Stimulated activated CD4-positive, alpha-beta T cell treated with anti-CD3 and anti-CD28 coated beads, Interleukin-1b, Interleukin-23, amount 100 ng/mL, for 1 hour (primary cell): Measurements from ENCODE around the gene CACNA1C.
"Not testable (repeated sequence)": the region's sequence is repeated elsewhere in the genome, so short reads cannot be mapped to it uniquely, and the experiment has no call there.

ENCODE experiments used
- DNase-seq, 2 donors: peaks; one replicate each; pipeline ENCODE4 v3.0.0-alpha.2; 2020; ENCODE audit warnings: low read depth in 2 of 2

The CACNA1C gene

GRCh38 chr12:2690348-2691005 lies 637.7 kb downstream of the CACNA1C start:
- DNase-seq, result no peak

- peak in 1 of 2 donors; percentile 31 for DNase-seq
These were observed 638.2 kb downstream of the CACNA1C start for GRCh38 chr12:2691006-2691344.

DNA sequence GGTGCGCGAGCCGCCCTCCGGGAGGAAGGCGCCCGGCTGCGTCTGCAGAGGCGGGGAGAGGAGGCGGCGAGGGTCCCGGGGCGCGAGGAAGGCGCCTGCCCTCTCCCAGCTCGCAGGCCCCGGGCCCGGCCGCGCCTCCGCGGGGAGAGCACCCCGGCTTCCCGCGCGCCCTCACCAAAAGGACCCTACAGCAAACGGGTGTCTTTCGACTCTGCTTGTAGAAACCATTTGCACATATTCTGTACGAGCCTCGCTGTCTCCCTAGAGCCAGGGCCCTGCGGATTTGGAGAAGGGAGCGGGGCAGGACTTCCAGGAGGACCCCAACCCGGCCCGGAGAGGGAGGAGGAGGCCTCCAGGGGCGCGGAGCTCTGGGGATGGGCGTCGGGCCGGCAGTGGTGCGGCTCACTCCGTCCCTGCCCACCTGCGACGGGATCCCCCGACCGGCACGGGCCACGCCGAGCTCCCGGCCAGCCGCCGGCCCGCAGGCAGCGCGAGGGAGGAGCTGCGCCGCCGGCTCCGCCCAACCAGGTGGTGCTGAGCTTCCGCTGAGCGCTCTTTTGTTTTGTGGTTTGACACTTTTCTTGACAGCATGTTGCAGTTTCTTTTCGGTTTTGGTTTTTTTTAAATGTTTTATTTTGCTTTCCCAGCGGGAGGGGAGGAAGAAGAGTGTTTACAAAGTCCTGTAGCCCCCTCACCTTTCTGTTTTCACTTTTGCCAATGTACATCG lies 638.7 kb downstream of the CACNA1C start:
- no peak for DNase-seq

DNA sequence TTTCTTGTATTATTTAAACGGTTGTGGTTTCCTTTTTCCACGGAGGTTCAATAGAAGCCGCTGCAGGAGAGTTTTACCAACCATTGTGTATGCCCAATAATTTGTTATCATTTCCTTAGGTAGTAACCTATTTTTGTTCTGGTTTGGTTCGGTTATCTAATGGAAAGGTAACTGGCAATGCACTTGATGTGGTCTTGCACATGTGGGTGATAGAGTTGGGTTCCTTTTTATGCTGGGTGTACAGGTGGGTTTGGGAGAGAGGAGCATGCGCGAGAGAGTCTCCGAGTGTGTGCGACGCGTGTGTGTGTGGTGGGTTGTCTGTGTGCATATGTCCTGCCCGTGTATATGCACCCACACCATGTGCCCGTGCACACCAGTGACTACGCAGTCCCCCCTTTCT lies 639.3 kb downstream of the CACNA1C start:
- DNase-seq, result no peak

DNA sequence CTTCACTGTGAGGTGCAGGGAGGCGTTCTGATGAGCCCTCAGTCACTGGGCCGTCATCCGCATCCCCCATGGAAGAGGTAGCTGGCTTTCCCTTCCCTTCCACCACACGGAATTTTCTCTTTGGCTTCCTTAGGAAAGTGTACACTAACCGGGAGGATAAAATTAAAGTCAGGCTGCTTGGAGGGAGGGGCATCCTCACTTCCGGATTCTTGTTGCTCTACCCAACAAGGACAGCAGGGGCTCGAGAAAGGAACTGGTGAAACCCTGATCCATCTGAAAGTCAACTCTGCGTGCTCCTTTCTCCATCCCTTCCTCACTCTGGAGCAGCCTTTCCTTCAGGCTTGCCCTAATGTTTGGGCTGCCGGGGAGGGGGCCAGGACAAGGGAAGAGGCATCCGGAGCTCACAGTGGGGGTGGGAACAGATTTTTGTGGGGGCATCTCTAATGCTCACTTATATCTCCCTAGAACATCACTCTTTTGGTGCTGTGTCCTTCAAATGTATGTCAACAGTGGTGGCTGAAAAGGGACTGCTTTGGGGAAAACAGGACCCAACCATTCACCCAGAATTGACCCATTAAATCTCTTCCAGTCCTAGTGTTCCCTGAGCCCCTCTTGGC lies 640.6 kb downstream of the CACNA1C start:
- DNase-seq, result no peak

DNA sequence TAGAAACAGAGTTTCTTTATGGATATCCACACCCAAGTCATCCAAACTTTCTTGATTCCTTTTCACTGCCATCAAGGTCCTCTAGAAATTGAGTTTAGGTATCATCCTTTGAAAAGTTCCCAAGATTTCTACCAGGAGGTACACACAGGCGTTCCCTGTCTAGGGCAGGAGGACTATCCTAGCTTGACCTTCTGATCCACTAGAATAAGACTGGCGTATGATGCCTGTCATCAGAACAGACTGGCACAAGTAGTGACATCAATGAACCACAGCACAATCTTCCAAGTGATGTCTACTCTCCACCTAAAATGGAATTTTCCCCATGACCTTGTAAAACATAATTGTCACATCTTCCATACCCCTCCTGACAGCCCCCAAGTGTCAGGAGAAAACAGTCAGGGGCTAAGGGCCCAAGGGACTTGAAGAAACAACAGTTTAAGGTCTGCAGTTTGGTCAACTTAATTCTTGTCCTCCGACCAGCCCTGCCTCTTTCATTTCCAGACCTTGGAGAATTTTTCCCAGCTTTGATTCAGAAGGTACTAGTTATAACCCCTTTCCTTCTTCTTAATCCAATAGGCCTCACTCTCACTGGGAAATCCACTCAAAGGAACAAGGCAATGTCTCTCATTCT lies 641.3 kb downstream of the CACNA1C start:
- no peak for DNase-seq

- DNase-seq, result no peak
These were observed 643.3 kb downstream of the CACNA1C start for GRCh38 chr12:2696136-2696535.

- no peak for DNase-seq
These were observed 644.4 kb downstream of the CACNA1C start for GRCh38 chr12:2697057-2697800.

- no peak for DNase-seq
These were observed 645.8 kb downstream of the CACNA1C start for GRCh38 chr12:2698566-2698965.

GRCh38 chr12:2710701-2711100 lies 657.9 kb downstream of the CACNA1C start:
- DNase-seq, result no peak

GRCh38 chr12:2719392-2719791 lies 666.6 kb downstream of the CACNA1C start:
- DNase-seq, result no peak

DNA sequence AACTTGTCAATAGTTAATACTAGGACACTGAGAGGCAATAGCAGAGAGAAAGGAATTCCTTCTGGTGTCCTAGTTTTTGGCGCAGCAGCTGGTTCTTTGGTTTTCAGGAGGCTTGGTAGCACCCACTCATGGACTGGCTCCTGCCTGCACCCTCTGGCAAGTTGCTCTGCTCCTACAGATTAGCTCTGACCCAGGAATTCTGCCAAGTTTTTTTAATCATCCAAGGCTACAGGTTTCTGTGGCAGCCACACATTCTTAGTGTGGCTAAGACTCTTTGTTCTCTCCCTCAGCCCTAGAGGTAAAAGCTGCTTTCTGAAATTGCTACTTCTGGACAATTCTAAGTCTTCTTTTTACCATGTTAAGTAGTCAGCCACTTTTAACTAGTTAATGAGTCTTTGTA lies 670.0 kb downstream of the CACNA1C start:
- no peak for DNase-seq

DNA sequence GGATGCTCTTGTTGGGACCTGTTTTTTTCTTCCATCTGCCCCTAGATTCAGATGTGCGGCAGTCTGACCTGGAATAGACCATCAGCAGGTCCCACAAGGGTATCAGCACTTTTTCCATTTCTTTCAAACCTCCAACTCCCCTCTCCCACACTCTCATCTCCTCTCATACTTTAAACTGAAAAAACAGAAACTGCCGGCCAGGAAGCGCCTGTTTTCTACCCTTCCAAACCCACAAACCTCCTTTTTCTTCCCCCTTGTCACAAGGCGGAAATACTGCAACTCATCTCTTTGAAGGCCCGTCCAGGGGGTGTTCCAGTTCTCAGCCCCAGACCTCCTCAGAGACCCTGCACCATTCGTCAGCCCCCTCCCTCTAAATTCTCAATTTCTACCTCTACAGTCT lies 679.5 kb downstream of the CACNA1C start:
- DNase-seq, result no peak

GRCh38 chr12:2733493-2734355 lies 680.9 kb downstream of the CACNA1C start:
- no peak for DNase-seq

DNA sequence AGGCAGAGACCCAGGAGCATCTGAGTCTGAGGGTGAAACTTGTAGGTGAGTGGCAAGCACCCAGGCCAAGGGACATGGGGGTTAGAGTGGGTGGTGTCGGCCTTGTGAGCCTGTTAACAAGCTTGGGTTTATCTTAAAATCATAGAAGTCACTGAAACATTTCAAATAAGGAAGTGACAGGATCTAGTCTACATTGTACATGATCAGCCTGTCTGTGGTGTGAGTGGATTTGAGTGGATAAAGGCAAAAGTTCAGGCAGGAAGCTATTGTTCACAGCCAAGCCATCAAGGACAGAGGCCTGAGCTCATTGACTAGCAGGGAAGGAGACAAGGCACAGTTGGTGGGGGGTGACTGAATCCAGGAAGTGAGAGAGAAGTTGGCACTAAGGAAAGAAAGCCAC lies 682.6 kb downstream of the CACNA1C start:
- DNase-seq, result no peak

- no peak for DNase-seq
These were observed 685.0 kb downstream of the CACNA1C start for GRCh38 chr12:2737656-2738241.

GRCh38 chr12:2739069-2739468 lies 686.3 kb downstream of the CACNA1C start:
- DNase-seq, result no peak

DNA sequence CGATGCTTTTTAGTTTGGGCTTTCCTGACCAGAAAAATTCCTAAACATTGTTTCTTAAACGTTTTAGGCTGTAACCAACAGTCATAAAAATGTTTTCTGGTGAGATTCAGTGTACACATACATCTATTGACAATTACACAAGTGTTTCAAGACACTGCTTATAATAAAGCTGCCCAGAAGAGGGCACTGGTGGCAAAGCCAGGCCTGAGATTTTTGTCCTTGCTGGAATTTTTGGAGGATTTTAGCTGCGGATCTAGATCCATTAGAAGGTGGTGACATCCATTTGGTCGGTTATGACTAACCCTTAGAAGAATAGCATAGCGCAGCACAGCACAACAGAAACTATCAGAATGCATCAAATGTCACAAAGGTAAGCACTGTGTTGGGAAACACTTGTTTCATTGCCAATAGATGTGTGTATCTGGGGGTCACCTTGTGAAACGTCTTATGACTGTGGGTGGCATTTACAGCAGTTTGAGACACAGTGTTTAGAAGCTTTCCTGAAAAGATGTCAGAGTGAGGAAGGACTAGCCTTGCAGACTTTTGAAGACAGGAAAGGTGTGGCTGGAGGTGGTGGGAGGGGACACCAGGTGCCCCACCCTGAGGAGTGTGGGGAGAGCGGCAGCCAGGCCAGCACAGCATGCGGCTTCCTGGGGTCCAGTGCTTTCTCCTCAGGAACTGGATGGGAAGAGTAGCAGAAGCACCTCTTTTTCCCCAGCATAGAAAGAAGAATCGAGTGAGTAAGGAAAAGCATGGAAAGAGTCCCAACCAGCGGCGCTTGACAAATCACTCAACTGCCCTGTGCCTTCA lies 687.2 kb downstream of the CACNA1C start:
- DNase-seq, result no peak

GRCh38 chr12:2742037-2742436 lies 689.2 kb downstream of the CACNA1C start:
- DNase-seq, result not testable (repeated sequence)

DNA sequence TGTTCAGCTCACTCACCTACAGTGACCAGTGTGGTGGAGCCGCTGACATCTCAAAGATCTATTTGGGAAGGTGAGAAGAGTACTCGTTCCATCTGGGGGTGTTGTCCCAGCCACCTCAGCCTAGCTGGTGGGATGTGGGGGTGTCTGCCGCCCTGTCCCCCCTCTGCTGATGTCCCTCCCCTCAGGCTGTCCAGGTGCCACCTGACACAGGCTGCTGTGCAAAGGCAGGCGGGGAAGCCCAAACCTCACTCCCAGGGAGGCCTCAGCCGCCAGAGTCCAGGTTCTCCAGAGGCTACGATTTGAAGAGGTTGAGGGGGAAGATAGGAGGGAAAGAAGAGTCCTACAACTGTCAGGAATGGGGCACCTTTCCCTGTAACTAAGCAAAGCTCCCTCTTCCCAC lies 690.7 kb downstream of the CACNA1C start:
- no peak for DNase-seq
